ENCODE data around the gene LIM2. TPM values are rescaled to one million over a fixed set of nuclear protein-coding genes. Genes with fewer than 3 reads are reported as not detected.
A peak's percentile ranks its signal among the peaks of the same experiment; 100 is the strongest.

The LIM2 gene
- total and polyA plus RNA-seq, 9 of the 15 experiments (the other 6 are each of a cell fraction or from before 2014, with no cell fraction given), result 0.07 to 0.45 (median 0.18) TPM; not detected in 4

GRCh38 chr19:51339313-51339686 lies 48.5 kb downstream of the LIM2 start (continued):
- TF ChIP-seq ZKSCAN3 (CRISPR knock-in tag; IDR thresholded peaks at IDR 0.05) (no peak), HMG20B (CRISPR knock-in tag; IDR thresholded peaks at IDR 0.05) (no peak), ERF (CRISPR knock-in tag; IDR thresholded peaks at IDR 0.05) (peak; percentile 74; the same call in 1 of the 2 replicates), TBL1XR1 (IDR thresholded peaks at IDR 0.05; ENCODE audit: low read length in 2 of 2) (no peak), ZNF766 (CRISPR knock-in tag; conservative IDR thresholded peaks at IDR 0.05) (no peak), TAF9B (IDR thresholded peaks at IDR 0.05; ENCODE audit: partially characterized antibody) (no peak), ZNF57 (CRISPR knock-in tag; IDR thresholded peaks at IDR 0.05) (no peak), CHD2 (IDR thresholded peaks at IDR 0.05; ENCODE audit: low read depth, low read length) (no peak), CBFA2T2 (conservative IDR thresholded peaks at IDR 0.05) (no peak), TFAP4 (CRISPR knock-in tag; IDR thresholded peaks at IDR 0.05; ENCODE audit: borderline replicate concordance) (no peak), STAT5A (IDR thresholded peaks at IDR 0.05; ENCODE audit: borderline replicate concordance, low read length) (no peak), HCFC1 (IDR thresholded peaks at IDR 0.05; ENCODE audit: low read depth, low read length) (no peak), IRF1 (CRISPR knock-in tag; IDR thresholded peaks at IDR 0.05; ENCODE audit: borderline replicate concordance) (no peak), HNRNPH1 (optimal IDR thresholded peaks at IDR 0.05; ENCODE audit: low read depth, low read length) (no peak), NFATC3 (IDR thresholded peaks at IDR 0.05) (no peak)
